IMR-90 (cell line): ENCODE data around the gene SYT17. TPM values are rescaled to one million over a fixed set of nuclear protein-coding genes. Genes with fewer than 3 reads are reported as not detected.

Experiments used
- ATAC-seq: fragments of 200-7000 bp; cut with Tn5 transposase; 2 replicates; pipeline ENCODE4 v1.9.1; 2020; ENCODE audit warnings: low read depth, mild to moderate bottlenecking, moderate library complexity
- BruUV-seq: library from RNA; stranded (reverse); fragments of 400-500 nt; replicated peaks from 2 replicates; lab custom pipeline; 2021; lab: Mats Ljungman, UMichigan
- CTCF ChIA-PET: fragments of 300-600 bp; formaldehyde crosslinking; extraction: SDS; loops from one replicate; lab custom pipeline; 2021; ENCODE audit warnings: antibody characterized with exemption; lab: Yijun Ruan, JAX
- POLR2A ChIA-PET: fragments of 300-600 bp; sonication (Branson Sonifier 250); formaldehyde crosslinking; loops from one replicate; lab custom pipeline; 2022; ENCODE audit warnings: antibody characterized with exemption; ENCODE audit not compliant: unreplicated experiment; lab: Charles Lee
- DNase-seq: peaks from one replicate; pipeline ENCODE4 v3.0.0; 2013
- H2AFZ ChIP-seq: replicated peaks from 2 replicates; pipeline ENCODE3; 2013; ENCODE audit warnings: low read length, mild to moderate bottlenecking; ENCODE audit not compliant: poor library complexity
- H2AK5ac ChIP-seq: 2 replicates; pipeline ENCODE4 v1.6.1; 2013; ENCODE audit warnings: low read depth, low read length, inconsistent platforms
- H2AK9ac ChIP-seq: replicated peaks from 2 replicates; pipeline ENCODE3; 2013; ENCODE audit warnings: mild to moderate bottlenecking, low read depth, low read length, moderate library complexity; ENCODE audit not compliant: poor library complexity
- H2BK120ac ChIP-seq: 2 replicates; pipeline ENCODE4 v1.6.1; 2013; ENCODE audit warnings: low read depth, low read length, inconsistent platforms
- H2BK15ac ChIP-seq: 3 replicates; pipeline ENCODE4 v1.6.1; 2013; ENCODE audit warnings: low read depth, low read length, inconsistent platforms
- H2BK20ac ChIP-seq: 2 replicates; pipeline ENCODE4 v1.6.1; 2013; ENCODE audit warnings: low read depth, mild to moderate bottlenecking, inconsistent platforms, low read length, moderate library complexity
- H2BK5ac ChIP-seq: 2 replicates; pipeline ENCODE4 v1.6.1; 2013; ENCODE audit warnings: mild to moderate bottlenecking, low read depth, low read length, inconsistent platforms; ENCODE audit not compliant: poor library complexity, severe bottlenecking
- H3K14ac ChIP-seq: replicated peaks from 2 replicates; pipeline ENCODE4 v1.6.1; 2013; ENCODE audit warnings: low read depth, low read length, inconsistent platforms
- H3K18ac ChIP-seq: 2 replicates; pipeline ENCODE4 v1.6.1; 2013; ENCODE audit warnings: low read depth, low read length, control low read depth
- H3K23ac ChIP-seq: 2 replicates; pipeline ENCODE4 v1.6.1; 2013; ENCODE audit warnings: low read depth, low read length, inconsistent platforms
- H3K27ac ChIP-seq: 2 replicates; pipeline ENCODE4 v1.5.1; 2013; ENCODE audit warnings: mild to moderate bottlenecking, control low read depth, low read length; ENCODE audit not compliant: insufficient read depth
- H3K27me3 ChIP-seq: 2 replicates; pipeline ENCODE4 v1.6.1; 2013; ENCODE audit warnings: low read length; ENCODE audit not compliant: control insufficient read depth, insufficient read depth
- H3K36me3 ChIP-seq: 2 replicates; pipeline ENCODE4 v1.6.1; 2013; ENCODE audit warnings: low read length, mixed read lengths; ENCODE audit not compliant: control insufficient read depth, insufficient read depth
- H3K4ac ChIP-seq: 2 replicates; pipeline ENCODE4 v1.6.1; 2013; ENCODE audit warnings: low read depth, low read length, inconsistent platforms
- H3K4me1 ChIP-seq: 2 replicates; pipeline ENCODE4 v1.6.1; 2013; ENCODE audit warnings: low read length, mixed read lengths; ENCODE audit not compliant: control insufficient read depth, insufficient read depth
- H3K4me2 ChIP-seq: 2 replicates; pipeline ENCODE4 v1.6.1; 2013; ENCODE audit warnings: low read depth, mild to moderate bottlenecking, control low read depth, low read length, moderate library complexity
- H3K4me3 ChIP-seq: 2 replicates; pipeline ENCODE4 v1.5.1; 2013; ENCODE audit warnings: low read depth, mild to moderate bottlenecking, control low read depth, low read length, moderate library complexity; ENCODE audit not compliant: insufficient read depth
- H3K56ac ChIP-seq: 2 replicates; pipeline ENCODE4 v1.6.1; 2013; ENCODE audit warnings: low read length, inconsistent platforms; ENCODE audit not compliant: insufficient read depth; ENCODE audit errors: extremely low read depth
- H3K79me1 ChIP-seq, 2 experiments: 2 replicates each; pipeline ENCODE4 v1.6.1; 2013; ENCODE audit warnings: low read length in 2 of 2, inconsistent platforms in 1 of 2, low read depth in 1 of 2
- H3K9ac ChIP-seq: 2 replicates; pipeline ENCODE4 v1.6.1; 2013; ENCODE audit warnings: low read depth, low read length, control low read depth
- H3K9me1 ChIP-seq: 2 replicates; pipeline ENCODE4 v1.6.1; 2013; ENCODE audit warnings: low read length, inconsistent platforms; ENCODE audit not compliant: insufficient read depth
- H3K9me3 ChIP-seq: 2 replicates; pipeline ENCODE4 v1.6.1; 2013; ENCODE audit warnings: low read length; ENCODE audit not compliant: control insufficient read depth, insufficient read depth
- H4K20me1 ChIP-seq: 2 replicates; pipeline ENCODE4 v1.6.1; 2013; ENCODE audit warnings: low read length, inconsistent platforms; ENCODE audit not compliant: insufficient read depth
- H4K5ac ChIP-seq: 2 replicates; pipeline ENCODE4 v1.6.1; 2013; ENCODE audit warnings: mild to moderate bottlenecking, low read depth, low read length, control low read depth
- H4K8ac ChIP-seq, 2 experiments: 2 replicates each; pipeline ENCODE4 v1.6.1; 2013; ENCODE audit warnings: low read depth in 2 of 2, low read length in 2 of 2, control low read depth in 1 of 2, inconsistent platforms in 1 of 2
- H4K91ac ChIP-seq: 2 replicates; pipeline ENCODE4 v1.6.1; 2013; ENCODE audit warnings: low read depth, low read length, inconsistent platforms; ENCODE audit not compliant: insufficient read depth
- CHD1 ChIP-seq: IDR thresholded peaks from 2 replicates; pipeline ENCODE4 v1.6.1; 2012; ENCODE audit warnings: low read depth, low read length, improper control_type of control experiment
- MAFK ChIP-seq: IDR thresholded peaks from 2 replicates; pipeline ENCODE4 v1.6.1; 2012; ENCODE audit warnings: low read depth, low read length, improper control_type of control experiment
- MAZ ChIP-seq: IDR thresholded peaks from 2 replicates; pipeline ENCODE4 v1.6.1; 2012; ENCODE audit warnings: low read depth, mild to moderate bottlenecking, low read length, improper control_type of control experiment, moderate library complexity, borderline replicate concordance
- NFE2L2 ChIP-seq: fragments of 150-350 bp; IDR thresholded peaks from 2 replicates; pipeline ENCODE4 v1.6.1; 2016; ENCODE audit warnings: low read depth, mild to moderate bottlenecking, low read length
- RAD21 ChIP-seq: IDR thresholded peaks from 2 replicates; pipeline ENCODE4 v1.6.1; 2012; ENCODE audit warnings: low read length, improper control_type of control experiment
- USF2 ChIP-seq: fragments of 150-350 bp; IDR thresholded peaks from 2 replicates; pipeline ENCODE4 v1.6.1; 2017; ENCODE audit warnings: mild to moderate bottlenecking, antibody characterized with exemption, low read length, low read depth
- WGBS, 2 experiments: methylation state at CpG; one replicate each; pipeline versions ENCODE4 v1.1.5 to v1.1.7; 2013; ENCODE audit warnings: missing lambda C conversion rate in 2 of 2; ENCODE audit not compliant: insufficient read length in 1 of 2; ENCODE audit errors: extremely low coverage in 2 of 2; 5-methylcytosine and 5-hydroxymethylcytosine counted together
- dilution Hi-C: fragments of 300-500 bp; cut with HindIII; formaldehyde crosslinking; loops from one replicate; pipeline ENCODE4 v1.14.3; 2018; ENCODE audit warnings: low sequenced_read_pairs; ENCODE audit not compliant: unreplicated experiment
- in situ Hi-C: fragments of 300-500 bp; cut with MboI; formaldehyde crosslinking; loops from 3 replicates; pipeline ENCODE4 v1.14.3; 2019; ENCODE audit warnings: low sequenced_read_pairs, inconsistent platforms, mixed read lengths
- intact Hi-C: fragments of 100-400 bp; cut with micrococcal nuclease; formaldehyde crosslinking; loops from 2 replicates; pipeline ENCODE4 v1.10.0; 2022
- polyA plus RNA-seq, 3 experiments: library from polyadenylated mRNA; depleted of rRNA; stranded (reverse); fragments of >200 nt; gene quantifications; 2 replicates each; pipeline ENCODE4 v1.2.3, GENCODE V29; 2012; ENCODE audit warnings: low replicate concordance in 1 of 3
- total RNA-seq: library from RNA; depleted of rRNA; stranded (reverse); fragments of >200 nt; gene quantifications from 2 replicates; pipeline ENCODE4 v1.2.3, GENCODE V29; 2012
- TF ChIP-seq, protein P1 (sequence below): fragments of 150-350 bp; IDR thresholded peaks from 2 replicates; pipeline ENCODE4 v1.6.1; 2016; ENCODE audit warnings: low read depth, mild to moderate bottlenecking, low read length, moderate library complexity, borderline replicate concordance

SYT17 gene
- total and polyA plus RNA-seq, 2 of the 4 experiments (the other 2 are of a cell fraction) = not detected

- no peak within 1 kb of the TSS for H2AK5ac ChIP-seq
- H3K36me3 ChIP-seq = no peaks in the 10 kb centered on the region
- dilution Hi-C loops (no loop called here), intact Hi-C loops (no loop called here), in situ Hi-C loops (no loop called here)
- H3K27me3 ChIP-seq = no peaks in the 10 kb centered on the region
- H3K14ac ChIP-seq = no peak within 1 kb of the TSS
- H3K9ac ChIP-seq = no peak within 1 kb of the TSS
- ATAC-seq = no peak
- no peak within 1 kb of the TSS for H4K91ac ChIP-seq
- TF ChIP-seq, protein P1, sequence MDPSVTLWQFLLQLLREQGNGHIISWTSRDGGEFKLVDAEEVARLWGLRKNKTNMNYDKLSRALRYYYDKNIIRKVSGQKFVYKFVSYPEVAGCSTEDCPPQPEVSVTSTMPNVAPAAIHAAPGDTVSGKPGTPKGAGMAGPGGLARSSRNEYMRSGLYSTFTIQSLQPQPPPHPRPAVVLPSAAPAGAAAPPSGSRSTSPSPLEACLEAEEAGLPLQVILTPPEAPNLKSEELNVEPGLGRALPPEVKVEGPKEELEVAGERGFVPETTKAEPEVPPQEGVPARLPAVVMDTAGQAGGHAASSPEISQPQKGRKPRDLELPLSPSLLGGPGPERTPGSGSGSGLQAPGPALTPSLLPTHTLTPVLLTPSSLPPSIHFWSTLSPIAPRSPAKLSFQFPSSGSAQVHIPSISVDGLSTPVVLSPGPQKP = no peak
- TF ChIP-seq MAFK (no peak), NFE2L2 (no peak), RAD21 (no peak), CHD1 (no peak), MAZ (no peak), USF2 (no peak)
- BruUV-seq = no TSS peak
- H3K56ac ChIP-seq = no peak within 1 kb of the TSS
- H4K8ac ChIP-seq = no peak within 1 kb of the TSS
- no peak within 1 kb of the TSS for H3K4me3 ChIP-seq
- H3K9me3 ChIP-seq = no peaks in the 10 kb centered on the region
- no CpG with 5 or more reads among the region's 2 CpGs for WGBS, 2 experiments
- H3K27ac ChIP-seq = no peak within 1 kb of the TSS
- no peak within 1 kb of the TSS for H2BK20ac ChIP-seq
- H4K5ac ChIP-seq = no peak within 1 kb of the TSS
- H2BK120ac ChIP-seq = no peak within 1 kb of the TSS
- H3K79me1 ChIP-seq = no peaks in the 10 kb centered on the region
- no peak within 1 kb of the TSS for H3K23ac ChIP-seq
- no peaks in the 10 kb centered on the region for H3K4me1 ChIP-seq
- H2AK9ac ChIP-seq = no peak within 1 kb of the TSS
- H3K9me1 ChIP-seq = no peaks in the 10 kb centered on the region
- no peaks in the 10 kb centered on the region for H4K20me1 ChIP-seq
- no peak within 1 kb of the TSS for H2AFZ ChIP-seq
- H3K18ac ChIP-seq = no peak within 1 kb of the TSS
- POLR2A ChIA-PET = interaction anchor here (0.5 to 0.7 kb wide), 2 partner anchors 28 to 185 kb away, joined by 3 read pairs; no protein-coding TSS in a partner anchor
- no peak within 1 kb of the TSS for H3K4me2 ChIP-seq
- CTCF ChIA-PET = no interaction called here
- no peak within 1 kb of the TSS for H3K4ac ChIP-seq
- DNase-seq = no peak
- no peak within 1 kb of the TSS for H2BK15ac ChIP-seq
- H2BK5ac ChIP-seq = no peak within 1 kb of the TSS
Observed at GRCh38 chr16:19285431-19285830, 117.4 kb downstream of the SYT17 start, which contains the start of gene CLEC19A. TSS of gene CLEC19A (plus strand) at chr16:19285731. CDS start at chr16:19285852, 121 bp downstream.
